Hematopoietic multipotent progenitor cell treated with erythropoietin and hydrocortisone succinate and interleukin-3 and kit ligand, for 6 days (in vitro differentiated cells): ENCODE measurements around the gene PRDM12.

Experiments used
- DNase-seq: peaks from one replicate; pipeline ENCODE4 v3.0.0-alpha.2; 2015

The PRDM12 gene

DNA sequence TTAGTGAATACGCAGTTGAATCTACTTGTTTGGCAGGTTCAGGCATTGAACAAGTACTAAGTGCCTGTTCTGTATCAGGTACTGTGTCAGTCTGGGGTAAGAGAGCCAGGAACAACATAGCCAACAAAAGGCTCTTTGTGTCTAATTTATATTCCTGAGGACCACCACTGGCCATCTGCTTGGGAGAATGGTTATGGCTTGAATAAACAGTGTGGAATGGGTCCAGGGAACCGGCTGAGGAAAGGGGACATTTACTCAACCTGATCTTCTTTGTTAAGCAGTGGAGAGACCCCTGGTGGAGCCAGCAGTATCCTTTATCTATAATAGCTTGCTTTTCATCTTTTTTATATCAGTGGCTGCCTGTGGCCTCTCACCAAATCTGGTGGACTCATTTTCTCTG lies 67.7 kb downstream of the PRDM12 start:
- no peak for DNase-seq
